HFFc6 (cell line): ENCODE data around the gene ITGB1. TPM values are rescaled to one million over a fixed set of nuclear protein-coding genes. Genes with fewer than 3 reads are reported as not detected.

Source experiments
- DNase-seq: peaks from one replicate; pipeline ENCODE4 v3.0.0-alpha.2; 2018
- H3K27ac Mint-ChIP-seq: 2 replicates; pipeline ENCODE4 v1.8.0; 2020; ENCODE audit warnings: mild to moderate bottlenecking, mixed read lengths
- H3K27me3 Mint-ChIP-seq: 2 replicates; pipeline ENCODE4 v1.8.0; 2021; ENCODE audit warnings: mild to moderate bottlenecking, moderate library complexity, mixed read lengths; ENCODE audit not compliant: insufficient read depth
- H3K36me3 Mint-ChIP-seq: 2 replicates; pipeline ENCODE4 v1.8.0; 2021; ENCODE audit warnings: low read depth, mixed read lengths
- H3K4me1 Mint-ChIP-seq: 2 replicates; pipeline ENCODE4 v1.8.0; 2020; ENCODE audit warnings: low read depth, mixed read lengths
- H3K4me3 Mint-ChIP-seq: 2 replicates; pipeline ENCODE4 v1.8.0; 2020; ENCODE audit warnings: mild to moderate bottlenecking, moderate library complexity, mixed read lengths
- H3K9me3 Mint-ChIP-seq: 2 replicates; pipeline ENCODE4 v1.8.0; 2020; ENCODE audit warnings: mild to moderate bottlenecking, mixed read lengths
- CTCF ChIP-seq: fragments of 200-600 bp; sonication (generic); IDR thresholded peaks from 2 replicates; pipeline ENCODE4 v1.5.0; 2021; ENCODE audit warnings: antibody characterized with exemption, mild to moderate bottlenecking
- total RNA-seq, 6 experiments: library from RNA; stranded (reverse); fragmentation: NEBNext Ultra II Directional; extraction: Animal tissue kit (Norgen Biotek cat#: 25700); gene quantifications; 2 replicates in 1 of 6; 3 replicates in 5 of 6; pipeline ENCODE4 v1.2.3, GENCODE V29; 2021

Gene ITGB1
- total RNA-seq, 6 experiments from 2014 or later: 1,442 to 1,960 (median 1,623) TPM

- TF ChIP-seq CTCF: no peak
- Mint-ChIP-seq H3K4me1 (peaks cover 64% of the 10 kb centered on the region), H3K27me3 (no peaks in the 10 kb centered on the region), H3K4me3 (no peak overlapping the region), H3K36me3 (peaks cover 6% of the 10 kb centered on the region; the same call in 1 of the 2 replicates), H3K27ac (peak overlapping the region; percentile 42; the same call in 1 of the 2 replicates), H3K9me3 (no peaks in the 10 kb centered on the region)
- no peak for DNase-seq
Observed at GRCh38 chr10:32964270-32964669, 6.2 kb upstream of the ITGB1 start.

GRCh38 chr10:32963096-32963495 is 5.1 kb upstream of the ITGB1 start:
- DNase-seq: peak; percentile 55
- no peak for TF ChIP-seq CTCF
- no peaks in the 10 kb centered on the region for H3K9me3 Mint-ChIP-seq
- H3K27ac Mint-ChIP-seq: peak overlapping the region; percentile 92
- H3K27me3 Mint-ChIP-seq: no peaks in the 10 kb centered on the region; the same call in 1 of the 2 replicates
- H3K36me3 Mint-ChIP-seq: peaks cover 6% of the 10 kb centered on the region; the same call in 1 of the 2 replicates
- peaks cover 72% of the 10 kb centered on the region for H3K4me1 Mint-ChIP-seq
- H3K4me3 Mint-ChIP-seq: peak overlapping the region; percentile 46

GRCh38 chr10:32962521-32962920 is 4.5 kb upstream of the ITGB1 start:
- peak overlapping the region; percentile 79 for H3K4me3 Mint-ChIP-seq
- H3K27ac Mint-ChIP-seq: peak overlapping the region; percentile 92
- no peak for TF ChIP-seq CTCF
- H3K36me3 Mint-ChIP-seq: peaks cover 6% of the 10 kb centered on the region; the same call in 1 of the 2 replicates
- peaks cover 72% of the 10 kb centered on the region for H3K4me1 Mint-ChIP-seq
- no peak for DNase-seq
- H3K27me3 Mint-ChIP-seq: no peaks in the 10 kb centered on the region; the same call in 1 of the 2 replicates
- no peaks in the 10 kb centered on the region for H3K9me3 Mint-ChIP-seq

GRCh38 chr10:32961895-32962369 is 3.9 kb upstream of the ITGB1 start:
- Mint-ChIP-seq H3K27ac (peak overlapping the region; percentile 92), H3K4me3 (peak overlapping the region; percentile 79), H3K9me3 (no peaks in the 10 kb centered on the region), H3K27me3 (no peaks in the 10 kb centered on the region; the same call in 1 of the 2 replicates), H3K4me1 (peaks cover 72% of the 10 kb centered on the region), H3K36me3 (peaks cover 8% of the 10 kb centered on the region)
- DNase-seq: peak; percentile 91
- peak; percentile 56 for TF ChIP-seq CTCF

GRCh38 chr10:32961343-32961894 is 3.4 kb upstream of the ITGB1 start:
- H3K27me3 Mint-ChIP-seq: no peaks in the 10 kb centered on the region; the same call in 1 of the 2 replicates
- no peak for DNase-seq
- TF ChIP-seq CTCF: no peak
- H3K36me3 Mint-ChIP-seq: peaks cover 13% of the 10 kb centered on the region
- H3K4me1 Mint-ChIP-seq: peaks cover 72% of the 10 kb centered on the region
- peak overlapping the region; percentile 67 for H3K4me3 Mint-ChIP-seq
- peak overlapping the region; percentile 92 for H3K27ac Mint-ChIP-seq
- no peaks in the 10 kb centered on the region for H3K9me3 Mint-ChIP-seq
